CD14-positive monocyte (primary cell): ENCODE results near the gene ALDH1A3. TPM values are rescaled to one million over a fixed set of nuclear protein-coding genes. Genes with fewer than 3 reads are reported as not detected.

Experiments used
- DNase-seq, 3 donors: peaks; one replicate each; pipeline ENCODE4 v3.0.0-alpha.2; 2011 to 2022
- H2AFZ ChIP-seq: 2 replicates; pipeline ENCODE4 v1.6.0; 2012; ENCODE audit warnings: mild to moderate bottlenecking, low read depth, low read length, inconsistent platforms; ENCODE audit not compliant: insufficient read depth, poor library complexity, severe bottlenecking
- H3K27ac ChIP-seq, 2 donors: 1 replicate in 1 of 2; 2 replicates in 1 of 2; pipeline ENCODE4 v1.5.1; 2012 to 2013; ENCODE audit warnings: low read length in 2 of 2, control low read depth in 1 of 2, inconsistent platforms in 1 of 2, low read depth in 1 of 2, mild to moderate bottlenecking in 1 of 2
- H3K27me3 ChIP-seq, 2 donors: one replicate each; pipeline versions ENCODE4 v1.6.0 to v1.6.1; 2011 to 2013; ENCODE audit warnings: low read length in 2 of 2; ENCODE audit not compliant: control insufficient read depth in 2 of 2, insufficient read depth in 2 of 2
- H3K36me3 ChIP-seq, 2 donors: replicated peaks in 1 of 2; 1 replicate in 1 of 2; 2 replicates in 1 of 2; pipeline versions ENCODE4 v1.5.1 to v1.6.1; 2012 to 2013; ENCODE audit warnings: low read length in 2 of 2, control low read depth in 1 of 2, inconsistent platforms in 1 of 2, mild to moderate bottlenecking in 1 of 2; ENCODE audit not compliant: insufficient read depth in 2 of 2, control insufficient read depth in 1 of 2
- H3K4me1 ChIP-seq, 2 donors: 1 replicate in 1 of 2; 2 replicates in 1 of 2; pipeline versions ENCODE4 v1.5.1 to v1.6.1; 2012 to 2013; ENCODE audit warnings: low read length in 2 of 2, control low read depth in 1 of 2, inconsistent platforms in 1 of 2, mild to moderate bottlenecking in 1 of 2, moderate library complexity in 1 of 2; ENCODE audit not compliant: insufficient read depth in 2 of 2, control insufficient read depth in 1 of 2
- H3K4me2 ChIP-seq: replicated peaks from 2 replicates; pipeline ENCODE3; 2012; ENCODE audit warnings: low read length, moderate library complexity, mild to moderate bottlenecking; ENCODE audit not compliant: poor library complexity, severe bottlenecking; ENCODE audit errors: extremely low read depth
- H3K4me3 ChIP-seq, 3 experiments: fragments of 200-600 bp in 1 of 3; sonication (generic) in 1 of 3; replicated peaks in 1 of 3; 1 replicate in 2 of 3; 2 replicates in 1 of 3; pipeline ENCODE4 v1.5.1; 2011 to 2013; ENCODE audit warnings: low read length in 3 of 3, mild to moderate bottlenecking in 3 of 3, control low read depth in 2 of 3, low read depth in 2 of 3, inconsistent platforms in 1 of 3, moderate library complexity in 1 of 3
- H3K79me2 ChIP-seq: 2 replicates; pipeline ENCODE4 v1.6.0; 2012; ENCODE audit warnings: mild to moderate bottlenecking, control low read depth, inconsistent platforms, low read length, moderate library complexity; ENCODE audit not compliant: insufficient read depth
- H3K9ac ChIP-seq: 2 replicates; pipeline ENCODE4 v1.6.0; 2017; ENCODE audit warnings: low read length, mild to moderate bottlenecking; ENCODE audit not compliant: insufficient read depth, poor library complexity, severe bottlenecking
- H3K9me3 ChIP-seq, 2 donors: replicated peaks in 1 of 2; 1 replicate in 1 of 2; 2 replicates in 1 of 2; pipeline versions ENCODE4 v1.5.1 to v1.6.1; 2012 to 2013; ENCODE audit warnings: low read length in 2 of 2, control low read depth in 1 of 2; ENCODE audit not compliant: control insufficient read depth in 1 of 2, insufficient read depth in 1 of 2
- H4K20me1 ChIP-seq: 2 replicates; pipeline ENCODE4 v1.6.0; 2012; ENCODE audit warnings: mild to moderate bottlenecking, low read length, control low read depth, moderate library complexity; ENCODE audit not compliant: insufficient read depth
- H3K27ac Mint-ChIP-seq, 7 donors: one replicate each; pipeline ENCODE4 v1.8.0; 2020; ENCODE audit warnings: mild to moderate bottlenecking in 7 of 7, mixed read lengths in 7 of 7, moderate library complexity in 6 of 7, inconsistent platforms in 2 of 7
- H3K27me3 Mint-ChIP-seq, 3 donors: one replicate each; pipeline ENCODE4 v1.8.0; 2021 to 2022; ENCODE audit warnings: low read depth in 3 of 3, mild to moderate bottlenecking in 3 of 3, mixed read lengths in 3 of 3, moderate library complexity in 3 of 3, inconsistent platforms in 1 of 3
- H3K36me3 Mint-ChIP-seq, 2 donors: one replicate each; pipeline ENCODE4 v1.8.0; 2020; ENCODE audit warnings: mixed read lengths in 2 of 2, inconsistent platforms in 1 of 2, mild to moderate bottlenecking in 1 of 2
- H3K4me1 Mint-ChIP-seq: one replicate; pipeline ENCODE4 v1.8.0; 2020; ENCODE audit warnings: mild to moderate bottlenecking, mixed read lengths
- H3K4me3 Mint-ChIP-seq, 2 donors: one replicate each; pipeline ENCODE4 v1.8.0; 2020; ENCODE audit warnings: mild to moderate bottlenecking in 2 of 2, mixed read lengths in 2 of 2, moderate library complexity in 1 of 2
- H3K9me3 Mint-ChIP-seq, 7 donors: one replicate each; pipeline ENCODE4 v1.8.0; 2020 to 2022; ENCODE audit warnings: mixed read lengths in 7 of 7, mild to moderate bottlenecking in 6 of 7, moderate library complexity in 6 of 7, inconsistent platforms in 2 of 7
- WGBS: methylation state at CpG from one replicate; pipeline ENCODE4 v1.1.5; 2013; ENCODE audit warnings: missing lambda C conversion rate; ENCODE audit not compliant: insufficient coverage; 5-methylcytosine and 5-hydroxymethylcytosine counted together
- intact Hi-C, 2 donors: fragments of 100-400 bp; cut with micrococcal nuclease; formaldehyde crosslinking; loops; one replicate each; pipeline versions ENCODE4 v1.15.0 to v1.15.1; 2023
- polyA plus RNA-seq, 3 donors: library from polyadenylated mRNA; depleted of rRNA in 1 of 3; unstranded in 2 of 3; stranded (reverse) in 1 of 3; fragments of 300-500 nt in 2 of 3; fragments of >200 nt in 1 of 3; fragmentation: Illumina TruSeq in 2 of 3; gene quantifications; 1 replicate in 2 of 3; 2 replicates in 1 of 3; pipeline ENCODE4 v1.2.3, GENCODE V29; 2012 to 2021
- TF ChIP-seq, protein P1 (sequence below): fragments of 200-600 bp; IDR thresholded peaks from one replicate; pipeline ENCODE4 v1.8.0; 2022; ENCODE audit warnings: antibody characterized with exemption, mild to moderate bottlenecking

The ALDH1A3 gene
- polyA plus RNA-seq, 3 donors = not detected

DNA sequence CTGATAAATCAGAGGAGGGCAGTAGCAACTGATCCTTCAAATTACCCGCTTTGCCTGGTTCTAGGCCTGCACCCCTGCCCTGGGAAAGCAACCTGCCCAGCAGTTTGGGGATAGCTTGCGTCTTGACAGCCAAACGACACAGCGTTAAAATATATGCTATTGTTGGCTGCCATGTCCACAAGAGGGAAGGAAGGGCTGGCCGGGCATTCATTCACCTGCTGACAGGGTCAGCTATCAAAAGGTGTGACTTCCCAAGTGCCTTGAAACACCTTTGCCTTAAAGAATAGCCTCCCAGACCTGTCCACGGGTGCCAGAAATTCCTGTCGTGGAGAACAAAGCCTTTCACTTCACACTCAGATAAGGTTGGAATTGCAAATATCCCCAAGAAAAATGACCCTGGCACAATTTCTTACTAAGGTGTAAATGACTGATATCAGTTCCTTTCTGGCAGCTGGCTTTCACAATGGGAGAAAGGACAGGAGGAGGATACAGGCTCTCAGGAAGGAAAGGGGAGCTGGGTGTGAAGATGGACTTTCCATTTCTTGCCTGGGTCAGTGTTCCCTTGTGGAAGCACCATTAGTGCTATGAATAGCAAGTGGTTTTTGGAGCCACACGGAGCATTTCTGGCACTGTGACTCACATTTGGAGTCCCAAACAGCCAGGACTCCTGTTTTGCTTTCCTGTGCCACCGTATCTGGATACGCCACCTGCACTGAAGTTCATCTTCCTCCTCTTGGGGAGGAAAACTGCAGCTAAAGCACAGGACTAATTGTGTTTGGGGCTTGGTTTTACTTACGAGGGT, 19.2 kb downstream of the ALDH1A3 start:
- H3K36me3 ChIP-seq = no peaks in the 10 kb centered on the region
- WGBS = 93% methylated on average over 6 of the region's 11 CpGs
- no peak for DNase-seq
- H3K4me3 ChIP-seq = no peak overlapping the region
- no peak overlapping the region for H3K27ac ChIP-seq
- TF ChIP-seq, protein P1, sequence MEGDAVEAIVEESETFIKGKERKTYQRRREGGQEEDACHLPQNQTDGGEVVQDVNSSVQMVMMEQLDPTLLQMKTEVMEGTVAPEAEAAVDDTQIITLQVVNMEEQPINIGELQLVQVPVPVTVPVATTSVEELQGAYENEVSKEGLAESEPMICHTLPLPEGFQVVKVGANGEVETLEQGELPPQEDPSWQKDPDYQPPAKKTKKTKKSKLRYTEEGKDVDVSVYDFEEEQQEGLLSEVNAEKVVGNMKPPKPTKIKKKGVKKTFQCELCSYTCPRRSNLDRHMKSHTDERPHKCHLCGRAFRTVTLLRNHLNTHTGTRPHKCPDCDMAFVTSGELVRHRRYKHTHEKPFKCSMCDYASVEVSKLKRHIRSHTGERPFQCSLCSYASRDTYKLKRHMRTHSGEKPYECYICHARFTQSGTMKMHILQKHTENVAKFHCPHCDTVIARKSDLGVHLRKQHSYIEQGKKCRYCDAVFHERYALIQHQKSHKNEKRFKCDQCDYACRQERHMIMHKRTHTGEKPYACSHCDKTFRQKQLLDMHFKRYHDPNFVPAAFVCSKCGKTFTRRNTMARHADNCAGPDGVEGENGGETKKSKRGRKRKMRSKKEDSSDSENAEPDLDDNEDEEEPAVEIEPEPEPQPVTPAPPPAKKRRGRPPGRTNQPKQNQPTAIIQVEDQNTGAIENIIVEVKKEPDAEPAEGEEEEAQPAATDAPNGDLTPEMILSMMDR = no peak
- peaks cover 0 to 4% of the 10 kb centered on the region in 2 donors for H3K27me3 ChIP-seq
- no peaks in the 10 kb centered on the region for H4K20me1 ChIP-seq
- peaks cover 22% of the 10 kb centered on the region for H3K4me1 Mint-ChIP-seq
- H2AFZ ChIP-seq = no peak overlapping the region
- no peaks in the 10 kb centered on the region for H3K9me3 Mint-ChIP-seq
- H3K36me3 Mint-ChIP-seq = no peaks in the 10 kb centered on the region
- intact Hi-C loops = no loop called here
- H3K79me2 ChIP-seq = no peaks in the 10 kb centered on the region
- H3K9me3 ChIP-seq = no peaks in the 10 kb centered on the region
- peaks cover 14 to 15% of the 10 kb centered on the region in 2 donors for H3K4me1 ChIP-seq
- no peak overlapping the region for H3K9ac ChIP-seq
- H3K4me3 Mint-ChIP-seq = no peak overlapping the region
- no peak overlapping the region for H3K4me2 ChIP-seq
- peaks cover 3 to 29% (median 7%) of the 10 kb centered on the region in 3 donors for H3K27me3 Mint-ChIP-seq
- no peak overlapping the region for H3K27ac Mint-ChIP-seq

DNA sequence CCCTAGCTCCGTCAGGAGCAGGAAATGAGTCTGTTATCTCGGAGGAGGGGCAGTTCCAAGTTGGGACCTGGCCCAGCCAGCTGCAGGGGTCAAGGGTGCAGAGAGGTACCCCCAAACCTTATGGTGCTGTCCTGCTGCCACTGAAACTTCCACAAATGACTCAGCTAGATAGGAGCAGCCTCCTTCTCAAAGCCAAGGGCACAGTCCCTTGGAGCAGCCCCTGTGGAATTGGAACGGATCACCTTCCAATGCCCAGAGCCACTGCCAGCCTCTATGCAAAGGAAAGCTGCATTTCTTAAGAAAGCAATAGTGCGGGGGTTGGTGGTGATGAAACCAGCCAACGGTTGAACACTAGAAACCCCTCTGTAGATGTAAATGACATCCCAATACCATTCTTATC, 20.0 kb downstream of the ALDH1A3 start:
- Histone ChIP-seq H3K27me3 (peaks cover 0 to 4% of the 10 kb centered on the region in 2 donors), H3K9ac (no peak overlapping the region), H4K20me1 (no peaks in the 10 kb centered on the region), H2AFZ (no peak overlapping the region), H3K4me1 (peaks cover 14 to 15% of the 10 kb centered on the region in 2 donors), H3K79me2 (no peaks in the 10 kb centered on the region), H3K27ac (no peak overlapping the region), H3K4me3 (no peak overlapping the region), H3K36me3 (no peaks in the 10 kb centered on the region), H3K4me2 (no peak overlapping the region), H3K9me3 (no peaks in the 10 kb centered on the region)
- TF ChIP-seq, protein P1 = no peak
- DNase-seq = no peak
- Mint-ChIP-seq H3K9me3 (no peaks in the 10 kb centered on the region), H3K36me3 (no peaks in the 10 kb centered on the region), H3K27me3 (peaks cover 3 to 22% (median 7%) of the 10 kb centered on the region in 3 donors), H3K4me3 (no peak overlapping the region), H3K27ac (no peak overlapping the region), H3K4me1 (peaks cover 22% of the 10 kb centered on the region)
- whole genome bisulfite sequencing = 40% methylated on average over 2 of the region's 5 CpGs
- intact Hi-C loops = no loop called here
